Neutrophil (primary cell): Measurements from ENCODE around the gene GGT1.

Experiments
- H3K27ac ChIP-seq: fragments of 200-600 bp; sonication (generic); 2 replicates; pipeline ENCODE4 v1.5.1; 2016; ENCODE audit warnings: mild to moderate bottlenecking, moderate library complexity
- H3K27me3 ChIP-seq: fragments of 200-600 bp; sonication (generic); 2 replicates; pipeline ENCODE4 v1.6.0; 2016; ENCODE audit warnings: mild to moderate bottlenecking
- H3K36me3 ChIP-seq: fragments of 200-600 bp; sonication (generic); 2 replicates; pipeline ENCODE4 v1.5.1; 2017
- H3K4me1 ChIP-seq, 2 experiments: fragments of 200-600 bp in 1 of 2; sonication (generic) in 1 of 2; 1 replicate in 1 of 2; 2 replicates in 1 of 2; pipeline versions ENCODE4 v1.5.1 to v1.6.1; 2013 to 2016; ENCODE audit warnings: low read depth in 1 of 2, low read length in 1 of 2, mild to moderate bottlenecking in 1 of 2, moderate library complexity in 1 of 2; ENCODE audit not compliant: control insufficient read depth in 1 of 2, insufficient read depth in 1 of 2
- H3K4me3 ChIP-seq, 2 experiments: fragments of 200-600 bp in 1 of 2; sonication (generic) in 1 of 2; 1 replicate in 1 of 2; 2 replicates in 1 of 2; pipeline ENCODE4 v1.5.1; 2013 to 2016; ENCODE audit warnings: low read depth in 1 of 2, low read length in 1 of 2, mild to moderate bottlenecking in 1 of 2, moderate library complexity in 1 of 2
- H3K9me3 ChIP-seq: fragments of 200-600 bp; sonication (generic); 2 replicates; pipeline ENCODE4 v1.5.1; 2016
- TF ChIP-seq, protein P1 (sequence below): fragments of 200-600 bp; sonication (generic); IDR thresholded peaks from 2 replicates; pipeline ENCODE4 v1.5.1; 2016; ENCODE audit warnings: antibody characterized with exemption

The GGT1 gene

DNA sequence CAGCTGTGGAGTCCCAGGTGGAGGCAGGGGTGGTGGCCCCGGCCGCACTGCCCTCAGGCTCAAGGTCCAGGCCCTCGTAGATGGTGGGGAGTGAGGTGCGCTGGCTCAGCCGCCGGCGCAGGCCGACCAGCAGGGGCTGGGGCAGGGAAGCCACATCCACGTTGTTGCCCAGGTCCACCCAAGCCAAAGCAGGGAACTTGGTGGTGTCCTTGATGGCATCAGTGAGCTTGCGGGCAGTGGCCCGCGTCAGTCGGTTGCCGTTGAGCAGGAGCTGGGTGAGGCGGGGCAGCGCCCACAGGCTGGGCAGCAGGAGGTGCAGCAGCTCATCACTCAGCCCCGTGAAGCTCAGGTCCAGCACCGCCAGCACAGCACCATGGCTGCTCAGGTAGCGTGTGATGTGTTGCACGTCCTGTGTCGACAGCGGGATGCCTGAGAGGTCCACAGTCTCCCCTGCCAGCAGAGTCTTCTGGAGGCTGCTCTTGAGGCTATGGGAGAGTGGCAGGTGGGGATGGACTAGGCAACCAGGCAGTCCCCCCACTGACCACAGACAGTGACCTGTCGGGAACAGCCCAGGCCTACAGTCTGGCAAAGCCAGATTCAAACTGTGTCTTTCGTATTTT, 17.0 kb upstream of the GGT1 start:
- TF ChIP-seq, protein P1, sequence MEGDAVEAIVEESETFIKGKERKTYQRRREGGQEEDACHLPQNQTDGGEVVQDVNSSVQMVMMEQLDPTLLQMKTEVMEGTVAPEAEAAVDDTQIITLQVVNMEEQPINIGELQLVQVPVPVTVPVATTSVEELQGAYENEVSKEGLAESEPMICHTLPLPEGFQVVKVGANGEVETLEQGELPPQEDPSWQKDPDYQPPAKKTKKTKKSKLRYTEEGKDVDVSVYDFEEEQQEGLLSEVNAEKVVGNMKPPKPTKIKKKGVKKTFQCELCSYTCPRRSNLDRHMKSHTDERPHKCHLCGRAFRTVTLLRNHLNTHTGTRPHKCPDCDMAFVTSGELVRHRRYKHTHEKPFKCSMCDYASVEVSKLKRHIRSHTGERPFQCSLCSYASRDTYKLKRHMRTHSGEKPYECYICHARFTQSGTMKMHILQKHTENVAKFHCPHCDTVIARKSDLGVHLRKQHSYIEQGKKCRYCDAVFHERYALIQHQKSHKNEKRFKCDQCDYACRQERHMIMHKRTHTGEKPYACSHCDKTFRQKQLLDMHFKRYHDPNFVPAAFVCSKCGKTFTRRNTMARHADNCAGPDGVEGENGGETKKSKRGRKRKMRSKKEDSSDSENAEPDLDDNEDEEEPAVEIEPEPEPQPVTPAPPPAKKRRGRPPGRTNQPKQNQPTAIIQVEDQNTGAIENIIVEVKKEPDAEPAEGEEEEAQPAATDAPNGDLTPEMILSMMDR: no peak
- H3K36me3 ChIP-seq: peaks cover 32% of the 10 kb centered on the region
- no peaks in the 10 kb centered on the region for H3K9me3 ChIP-seq
- no peak overlapping the region for H3K27ac ChIP-seq
- H3K4me1 ChIP-seq: no peaks in the 10 kb centered on the region
- no peak overlapping the region for H3K4me3 ChIP-seq
- no peaks in the 10 kb centered on the region for H3K27me3 ChIP-seq

DNA sequence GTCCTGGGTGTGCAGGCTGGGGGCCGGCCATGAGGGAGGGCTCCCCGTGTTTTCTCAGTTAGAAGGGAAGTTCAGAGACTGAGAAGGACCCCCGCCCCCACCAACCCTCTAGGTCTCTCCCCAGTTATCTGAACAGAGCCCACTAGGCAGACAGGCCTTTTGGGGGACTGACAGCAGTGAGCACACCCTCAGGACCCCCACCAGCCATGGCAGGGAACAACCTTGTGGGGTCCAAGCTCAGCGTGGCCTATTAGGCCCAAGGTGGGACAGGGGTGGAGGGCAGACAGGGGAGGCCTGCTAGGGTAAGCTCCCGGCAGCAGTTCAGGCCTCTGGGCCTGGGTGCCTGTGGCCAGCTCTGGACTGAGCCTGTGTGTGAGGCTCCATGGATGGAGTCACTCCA, 15.7 kb upstream of the GGT1 start:
- peaks cover 3% of the 10 kb centered on the region for H3K27me3 ChIP-seq
- TF ChIP-seq, protein P1: no peak
- H3K4me1 ChIP-seq: peaks cover 3 to 5% of the 10 kb centered on the region in 2 experiments
- no peaks in the 10 kb centered on the region for H3K9me3 ChIP-seq
- H3K36me3 ChIP-seq: peaks cover 32% of the 10 kb centered on the region
- H3K4me3 ChIP-seq: no peak overlapping the region
- no peak overlapping the region for H3K27ac ChIP-seq

DNA sequence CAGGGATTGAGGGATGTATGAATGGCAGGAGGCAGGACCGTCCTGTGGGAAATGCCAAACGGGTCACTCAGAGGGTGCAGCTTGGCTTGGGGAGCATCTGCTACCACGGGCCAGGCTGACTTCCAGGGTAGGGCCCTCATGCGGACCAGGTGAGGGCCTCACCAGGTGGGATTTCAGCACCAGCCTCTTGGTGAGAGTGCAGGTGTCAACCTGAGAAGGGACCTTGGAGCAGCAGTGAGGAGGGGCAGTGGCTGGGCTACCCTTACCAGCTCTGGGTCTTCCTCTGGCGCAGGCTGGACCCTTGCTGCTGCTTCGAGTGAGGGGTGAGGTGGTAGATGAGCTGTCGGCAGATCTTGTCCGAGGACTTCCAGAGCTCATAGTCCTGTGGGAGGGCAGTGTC, 15.0 kb upstream of the GGT1 start:
- TF ChIP-seq, protein P1: no peak

DNA sequence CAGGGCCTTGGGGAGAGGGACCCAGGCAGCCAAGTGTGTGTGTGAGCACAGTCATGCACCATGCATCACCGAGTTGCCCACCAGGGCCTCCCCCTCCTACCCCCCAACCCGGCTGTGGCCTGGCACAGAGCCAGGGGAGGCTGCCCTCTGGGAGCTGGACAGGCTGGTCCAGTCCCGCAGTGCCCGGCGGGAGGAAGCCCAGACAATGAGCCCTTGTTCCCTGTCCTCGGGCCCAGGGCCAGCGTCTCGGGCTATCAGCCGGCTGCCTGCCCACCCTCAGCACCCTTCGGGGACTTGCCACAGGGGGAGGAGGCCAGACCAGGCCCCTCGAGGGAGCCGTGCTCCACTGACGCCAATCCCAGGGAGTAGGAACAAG, 14.6 kb upstream of the GGT1 start:
- no peaks in the 10 kb centered on the region for H3K9me3 ChIP-seq
- H3K27ac ChIP-seq: no peak overlapping the region
- H3K36me3 ChIP-seq: peaks cover 32% of the 10 kb centered on the region
- H3K27me3 ChIP-seq: peaks cover 7% of the 10 kb centered on the region
- no peak overlapping the region for H3K4me3 ChIP-seq
- TF ChIP-seq, protein P1: no peak
- H3K4me1 ChIP-seq: peaks cover 10 to 13% of the 10 kb centered on the region in 2 experiments

More for the DNA sequence above, 15.0 kb upstream of the GGT1 start:
- no peak overlapping the region for H3K27ac ChIP-seq
- H3K4me1 ChIP-seq: peaks cover 6 to 9% of the 10 kb centered on the region in 2 experiments
- H3K4me3 ChIP-seq: no peak overlapping the region
- peaks cover 32% of the 10 kb centered on the region for H3K36me3 ChIP-seq
- H3K27me3 ChIP-seq: peaks cover 7% of the 10 kb centered on the region
- H3K9me3 ChIP-seq: no peaks in the 10 kb centered on the region

DNA sequence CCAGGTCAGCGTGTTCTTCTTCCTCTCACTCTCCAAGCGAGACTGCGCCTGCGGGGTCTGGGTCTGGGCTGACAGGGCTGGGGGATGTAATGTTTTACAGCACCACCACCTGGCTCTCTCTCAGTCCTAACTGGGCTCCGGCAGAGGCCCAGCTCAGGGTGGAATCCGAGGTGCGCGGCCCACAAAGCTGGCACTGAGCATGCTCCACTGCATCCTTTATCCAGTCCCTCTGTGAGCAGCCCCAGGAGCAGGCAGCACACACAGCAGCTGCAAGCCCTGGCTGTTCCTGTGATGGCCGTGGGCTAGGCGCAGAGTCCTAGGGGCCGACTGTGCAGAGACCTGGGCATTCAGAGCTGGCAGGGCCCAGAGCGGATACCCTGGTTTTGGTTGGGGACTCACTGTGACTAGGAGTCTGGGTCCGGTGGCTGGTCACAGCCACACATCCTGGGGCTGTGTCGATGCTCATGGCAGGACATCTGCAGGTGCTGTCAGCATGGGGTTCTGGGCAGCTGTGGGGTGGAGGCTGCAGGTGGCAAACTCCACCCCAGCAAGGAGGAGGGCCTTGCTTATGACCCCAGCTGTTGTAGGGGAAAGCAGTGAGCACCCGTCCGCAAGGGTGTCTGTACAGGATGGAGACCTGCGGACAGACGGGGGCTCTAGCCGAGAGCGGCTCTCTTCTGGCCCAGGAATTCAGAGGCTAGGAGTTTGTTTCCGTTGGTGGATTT, 14.1 kb upstream of the GGT1 start:
- Histone ChIP-seq H3K27ac (no peak overlapping the region), H3K27me3 (peaks cover 7% of the 10 kb centered on the region), H3K36me3 (peaks cover 32% of the 10 kb centered on the region), H3K4me3 (no peak overlapping the region), H3K9me3 (no peaks in the 10 kb centered on the region), H3K4me1 (peaks cover 10 to 14% of the 10 kb centered on the region in 2 experiments)
- TF ChIP-seq, protein P1: no peak
